HCT116 (cell line): ENCODE measurements around the gene POLK. TPM values are rescaled to one million over a fixed set of nuclear protein-coding genes. Genes with fewer than 3 reads are reported as not detected.

Source experiments
- ATAC-seq: fragments of 200-7000 bp; cut with Tn5 transposase; 2 replicates; pipeline ENCODE4 v1.9.1; 2020; ENCODE audit warnings: mild to moderate bottlenecking, moderate library complexity
- BruUV-seq: library from RNA; stranded (reverse); fragments of 400-500 nt; replicated peaks from 2 replicates; lab custom pipeline; 2021; lab: Mats Ljungman, UMichigan
- CTCF ChIA-PET: fragments of 300-600 bp; sonication (Branson Sonifier 250); formaldehyde crosslinking; loops from one replicate; lab custom pipeline; 2021; ENCODE audit warnings: antibody characterized with exemption; lab: Charles Lee
- POLR2A ChIA-PET: fragments of 300-600, 350-600 bp; sonication (Branson Sonifier 250); formaldehyde crosslinking; loops from one replicate; lab custom pipeline; 2021; ENCODE audit warnings: antibody characterized with exemption; lab: Charles Lee
- RAD21 ChIA-PET, 2 experiments: fragments of 300-600 bp; sonication (Branson Sonifier 250); formaldehyde crosslinking; loops; one replicate each; lab custom pipeline; 2023; ENCODE audit warnings: low total read pairs in 2 of 2; ENCODE audit not compliant: uncharacterized antibody in 2 of 2, unreplicated experiment in 2 of 2, low non-redundant PET in 1 of 2; lab: Charles Lee
- DNase-seq: peaks from one replicate; pipeline ENCODE4 v3.0.0-alpha.2; 2010; ENCODE audit warnings: low read depth, low spot score
- H2AFZ ChIP-seq: fragments of 200-600 bp; shearing (Covaris generic), sonication (generic); 2 replicates; pipeline ENCODE4 v1.6.1; 2017; ENCODE audit warnings: low read depth, mixed run types, mixed read lengths, antibody characterized with exemption, low read length; ENCODE audit not compliant: poor library complexity, severe bottlenecking
- H3K27ac ChIP-seq: 2 replicates; pipeline ENCODE4 v1.5.1; 2012; ENCODE audit warnings: low read depth, low read length
- H3K27me3 ChIP-seq: fragments of 200-600 bp; sonication (generic); 2 replicates; pipeline ENCODE4 v1.6.1; 2016; ENCODE audit warnings: mixed run types, low read length, mixed read lengths; ENCODE audit not compliant: insufficient read depth
- H3K36me3 ChIP-seq, 2 experiments: fragments of 200-500 bp in 1 of 2; fragments of 200-600 bp in 1 of 2; sonication (Bioruptor generic) in 1 of 2; sonication (generic) in 1 of 2; 2 replicates each; pipeline versions ENCODE4 v1.5.1 to v1.6.1; 2014 to 2016; ENCODE audit warnings: low read length in 2 of 2, inconsistent platforms in 1 of 2, mixed read lengths in 1 of 2, mixed run types in 1 of 2; ENCODE audit not compliant: insufficient read depth in 2 of 2, control insufficient read depth in 1 of 2
- H3K4me1 ChIP-seq, 2 experiments: fragments of 200-600 bp in 1 of 2; sonication (generic) in 1 of 2; 2 replicates each; pipeline versions ENCODE4 v1.5.1 to v1.6.1; 2012 to 2017; ENCODE audit warnings: low read length in 2 of 2, inconsistent platforms in 1 of 2, mild to moderate bottlenecking in 1 of 2, mixed read lengths in 1 of 2, mixed run types in 1 of 2, moderate library complexity in 1 of 2; ENCODE audit not compliant: insufficient read depth in 2 of 2, control insufficient read depth in 1 of 2
- H3K4me2 ChIP-seq: fragments of 200-600 bp; sonication (generic); 2 replicates; pipeline ENCODE4 v1.6.1; 2017; ENCODE audit warnings: mixed run types, low read length, mixed read lengths
- H3K4me3 ChIP-seq, 2 experiments: fragments of 200-600 bp in 1 of 2; sonication (generic) in 1 of 2; replicated peaks in 1 of 2; 2 replicates each; pipeline ENCODE4 v1.5.1; 2011 to 2016; ENCODE audit warnings: low read length in 2 of 2, control low read depth in 1 of 2, low read depth in 1 of 2, mild to moderate bottlenecking in 1 of 2, mixed read lengths in 1 of 2, mixed run types in 1 of 2
- H3K79me2 ChIP-seq: fragments of 200-600 bp; sonication (generic); 2 replicates; pipeline ENCODE4 v1.6.1; 2017; ENCODE audit warnings: mild to moderate bottlenecking, mixed run types, low read length, moderate library complexity, mixed read lengths; ENCODE audit not compliant: insufficient read depth
- H3K9ac ChIP-seq: fragments of 200-600 bp; sonication (generic); 2 replicates; pipeline ENCODE4 v1.6.1; 2016; ENCODE audit warnings: low read length, mixed read lengths
- H3K9me2 ChIP-seq: fragments of 200-600 bp; sonication (generic), shearing (Covaris generic); 2 replicates; pipeline ENCODE4 v1.6.1; 2017; ENCODE audit warnings: mixed run types, mild to moderate bottlenecking, moderate library complexity; ENCODE audit not compliant: insufficient read depth
- H3K9me3 ChIP-seq, 2 experiments: fragments of 200-500 bp in 1 of 2; fragments of 200-600 bp in 1 of 2; sonication (Bioruptor generic) in 1 of 2; sonication (generic) in 1 of 2; 2 replicates each; pipeline ENCODE4 v1.6.1; 2014 to 2017; ENCODE audit warnings: low read length in 2 of 2, mixed read lengths in 2 of 2, inconsistent platforms in 1 of 2, low read depth in 1 of 2, mild to moderate bottlenecking in 1 of 2, mixed run types in 1 of 2, moderate library complexity in 1 of 2; ENCODE audit not compliant: control insufficient read depth in 1 of 2, insufficient read depth in 1 of 2
- H4K20me1 ChIP-seq: fragments of 200-600 bp; sonication (generic), shearing (Covaris generic); 2 replicates; pipeline ENCODE4 v1.6.1; 2017; ENCODE audit warnings: mixed run types, mild to moderate bottlenecking, moderate library complexity; ENCODE audit not compliant: insufficient read depth
- CBX3 ChIP-seq: IDR thresholded peaks from 2 replicates; pipeline ENCODE4 v1.6.1; 2012; ENCODE audit warnings: low read depth
- CEBPB ChIP-seq: IDR thresholded peaks from 2 replicates; pipeline ENCODE4 v1.6.1; 2012; ENCODE audit warnings: low read depth
- CTCF ChIP-seq, 3 experiments: fragments of 200-600 bp in 1 of 3; sonication (generic) in 1 of 3; IDR thresholded peaks in 2 of 3; conservative IDR thresholded peaks in 1 of 3; 2 replicates each; pipeline ENCODE4 v1.5.1; 2012 to 2017; ENCODE audit warnings: low read depth in 2 of 3, low read length in 2 of 3, antibody characterized with exemption in 1 of 3, borderline replicate concordance in 1 of 3, control low read depth in 1 of 3, mild to moderate bottlenecking in 1 of 3, mixed read lengths in 1 of 3, mixed run types in 1 of 3, moderate library complexity in 1 of 3; ENCODE audit not compliant: insufficient read depth in 1 of 3
- EGR1 ChIP-seq: IDR thresholded peaks from 2 replicates; pipeline ENCODE4 v1.6.1; 2012; ENCODE audit warnings: low read depth
- ELF1 ChIP-seq: IDR thresholded peaks from 2 replicates; pipeline ENCODE4 v1.6.1; 2012; ENCODE audit warnings: low read depth, borderline replicate concordance
- EZH2phosphoT487 ChIP-seq: fragments of 200-600 bp; IDR thresholded peaks from 2 replicates; pipeline ENCODE4 v1.6.1; 2018; ENCODE audit warnings: antibody characterized with exemption, borderline replicate concordance
- FOSL1 ChIP-seq: IDR thresholded peaks from 2 replicates; pipeline ENCODE4 v1.6.1; 2012; ENCODE audit warnings: low read depth
- JUND ChIP-seq: IDR thresholded peaks from 2 replicates; pipeline ENCODE4 v1.6.1; 2012
- POLR2AphosphoS5 ChIP-seq: IDR thresholded peaks from 2 replicates; pipeline ENCODE4 v1.6.1; 2011; ENCODE audit warnings: mild to moderate bottlenecking, low read depth, low read length, moderate library complexity
- RAD21 ChIP-seq: IDR thresholded peaks from 2 replicates; pipeline ENCODE4 v1.6.1; 2012; ENCODE audit warnings: low read depth, mild to moderate bottlenecking
- SIN3A ChIP-seq: IDR thresholded peaks from 2 replicates; pipeline ENCODE4 v1.6.1; 2012; ENCODE audit warnings: low read depth
- SRF ChIP-seq: IDR thresholded peaks from 2 replicates; pipeline ENCODE4 v1.6.1; 2012; ENCODE audit warnings: low read depth
- TCF7L2 ChIP-seq: IDR thresholded peaks from 2 replicates; pipeline ENCODE4 v1.7.0; 2011; ENCODE audit warnings: borderline replicate concordance, inconsistent platforms; ENCODE audit not compliant: insufficient read depth, insufficient read length; ENCODE audit errors: extremely low read depth
- YY1 ChIP-seq: IDR thresholded peaks from 2 replicates; pipeline ENCODE4 v1.6.1; 2011; ENCODE audit warnings: low read length, low read depth, moderate library complexity, mild to moderate bottlenecking; ENCODE audit not compliant: insufficient replicate concordance; ENCODE audit errors: extremely low read depth
- ZBTB33 ChIP-seq: IDR thresholded peaks from 2 replicates; pipeline ENCODE4 v1.6.1; 2011; ENCODE audit warnings: mild to moderate bottlenecking, low read length, moderate library complexity; ENCODE audit not compliant: insufficient replicate concordance; ENCODE audit errors: extremely low read depth
- ZFX ChIP-seq: fragments of 450-650 bp; IDR thresholded peaks from 2 replicates; pipeline ENCODE4 v1.6.1; 2017
- ZNF274 ChIP-seq: fragments of 200-500 bp; sonication (Bioruptor generic); IDR thresholded peaks from 2 replicates; pipeline ENCODE4 v1.6.1; 2014; ENCODE audit warnings: mild to moderate bottlenecking, low read depth, low read length, inconsistent platforms
- intact Hi-C: fragments of 100-400 bp; cut with micrococcal nuclease; formaldehyde crosslinking; loops from 2 replicates; pipeline ENCODE4 v1.10.0; 2022
- total RNA-seq: library from RNA; stranded (reverse); gene quantifications from one replicate; pipeline ENCODE4 v1.2.1, GENCODE V29; 2021; ENCODE audit not compliant: unreplicated experiment
- TF ChIP-seq, protein P1 (sequence below): IDR thresholded peaks from 2 replicates; pipeline ENCODE4 v1.6.1; 2012

Gene POLK
- total RNA-seq, 1 experiment from 2014 or later: 17.3 TPM

GRCh38 chr5:75612226-75612569, 100.5 kb downstream of the POLK start:
- ChIA-PET RAD21 (no interaction called here), POLR2A (no interaction called here)
- Histone ChIP-seq H3K27ac (no peak overlapping the region), H3K4me1 (no peaks in the 10 kb centered on the region), H2AFZ (no peak overlapping the region)
- DNase-seq: no peak
- intact Hi-C loops: no loop called here
- TF ChIP-seq CTCF (IDR thresholded peaks at IDR 0.05 in 2 of 3, conservative IDR thresholded peaks at IDR 0.05 in 1 of 3; ENCODE audit: borderline replicate concordance in 1 of 3, insufficient read depth in 1 of 3, low read depth in 2 of 3, low read length in 2 of 3) (no peak), TCF7L2 (no peak), POLR2AphosphoS5 (no peak), EZH2phosphoT487 (no peak), RAD21 (no peak), ELF1 (no peak), YY1 (no peak), CBX3 (no peak), ZFX (no peak), ZNF274 (no peak), SIN3A (no peak), FOSL1 (no peak), ZBTB33 (no peak), CEBPB (no peak), EGR1 (no peak), SRF (no peak), JUND (no peak)
- TF ChIP-seq, protein P1, sequence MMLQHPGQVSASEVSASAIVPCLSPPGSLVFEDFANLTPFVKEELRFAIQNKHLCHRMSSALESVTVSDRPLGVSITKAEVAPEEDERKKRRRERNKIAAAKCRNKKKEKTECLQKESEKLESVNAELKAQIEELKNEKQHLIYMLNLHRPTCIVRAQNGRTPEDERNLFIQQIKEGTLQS: no peak
- TF ChIP-seq, all 23 proteins: peak for 0
- Histone ChIP-seq H3K9me2 (no peaks in the 10 kb centered on the region), H3K36me3 (no peaks in the 10 kb centered on the region), H3K4me2 (no peak overlapping the region), H4K20me1 (no peaks in the 10 kb centered on the region), H3K4me3 (no peak overlapping the region), H3K9ac (no peak overlapping the region), H3K27me3 (no peaks in the 10 kb centered on the region), H3K9me3 (no peaks in the 10 kb centered on the region), H3K79me2 (no peaks in the 10 kb centered on the region)
- CTCF ChIA-PET: no interaction called here
- BruUV-seq: no TSS peak
- no peak for ATAC-seq
